ENCODE measurements around the gene PRMT7. TPM values are rescaled to one million over a fixed set of nuclear protein-coding genes. Genes with fewer than 3 reads are reported as not detected.

PRMT7 gene
- total and polyA plus RNA-seq, 9 donors: 27.8 to 43.4 (median 37.8) TPM

GRCh38 chr16:68292425-68292824, 18.4 kb upstream of the PRMT7 start:
- no peak overlapping the region for H3K4me3 ChIP-seq
- no peaks in the 10 kb centered on the region for H3K36me3 ChIP-seq
- H3K9me3 ChIP-seq: no peaks in the 10 kb centered on the region
- H3K4me1 ChIP-seq (ENCODE audit: insufficient read depth): peaks cover 5% of the 10 kb centered on the region
- no peaks in the 10 kb centered on the region for H3K27me3 ChIP-seq
- TF ChIP-seq EP300 (IDR thresholded peaks at IDR 0.05): no peak
- TF ChIP-seq CTCF (IDR thresholded peaks at IDR 0.05): no peak
- TF ChIP-seq POLR2A (IDR thresholded peaks at IDR 0.05): no peak
- DNase-seq: no peak
- H3K27ac ChIP-seq: no peak overlapping the region
- WGBS, 3 donors: 90 to 96% (median 94%) methylated on average over 5 of the region's 5 CpGs
- intact Hi-C loops (cut with DNase I): no loop called here

GRCh38 chr16:68296291-68296690, 14.5 kb upstream of the PRMT7 start:
- no peaks in the 10 kb centered on the region for H3K27me3 ChIP-seq
- no peaks in the 10 kb centered on the region for H3K36me3 ChIP-seq
- no peak overlapping the region for H3K27ac ChIP-seq
- no peak for TF ChIP-seq POLR2A (IDR thresholded peaks at IDR 0.05)
- no peak overlapping the region for H3K4me3 ChIP-seq
- intact Hi-C loops (cut with DNase I): no loop called here
- H3K9me3 ChIP-seq: no peaks in the 10 kb centered on the region
- DNase-seq: peak; percentile 35 to 68 (median 54)
- WGBS, 3 donors: 12 to 29% (median 20%) methylated on average over 12 of the region's 12 CpGs
- peaks cover 5% of the 10 kb centered on the region for H3K4me1 ChIP-seq (ENCODE audit: insufficient read depth)

GRCh38 chr16:68296693-68297092, 14.1 kb upstream of the PRMT7 start:
- TF ChIP-seq EP300 (IDR thresholded peaks at IDR 0.05) (no peak), CTCF (IDR thresholded peaks at IDR 0.05) (no peak), POLR2A (IDR thresholded peaks at IDR 0.05) (no peak)
- peaks cover 5% of the 10 kb centered on the region for H3K4me1 ChIP-seq (ENCODE audit: insufficient read depth)
- intact Hi-C loops (cut with DNase I): no loop called here
- 59 to 72% (median 71%) methylated on average over 6 of the region's 6 CpGs for WGBS, 3 donors
- no peaks in the 10 kb centered on the region for H3K9me3 ChIP-seq
- H3K4me3 ChIP-seq: no peak overlapping the region
- no peak overlapping the region for H3K27ac ChIP-seq
- no peak for DNase-seq
- no peaks in the 10 kb centered on the region for H3K36me3 ChIP-seq
- H3K27me3 ChIP-seq: no peaks in the 10 kb centered on the region

GRCh38 chr16:68297908-68298307, 12.9 kb upstream of the PRMT7 start:
- H3K9me3 ChIP-seq: no peaks in the 10 kb centered on the region
- H3K36me3 ChIP-seq: no peaks in the 10 kb centered on the region
- H3K4me3 ChIP-seq: no peak overlapping the region
- H3K4me1 ChIP-seq (ENCODE audit: insufficient read depth): peaks cover 5% of the 10 kb centered on the region
- TF ChIP-seq POLR2A (IDR thresholded peaks at IDR 0.05) (no peak), CTCF (IDR thresholded peaks at IDR 0.05) (no peak), EP300 (IDR thresholded peaks at IDR 0.05) (no peak)
- WGBS, 3 donors: 63 to 64% (median 64%) methylated on average over 3 of the region's 3 CpGs
- H3K27ac ChIP-seq: no peak overlapping the region
- no peak for DNase-seq
- intact Hi-C loops (cut with DNase I): no loop called here
- no peaks in the 10 kb centered on the region for H3K27me3 ChIP-seq

- H3K9me3 ChIP-seq: no peaks in the 10 kb centered on the region
- no peak overlapping the region for H3K4me3 ChIP-seq
- no peaks in the 10 kb centered on the region for H3K27me3 ChIP-seq
- DNase-seq: no peak
- no peak overlapping the region for H3K27ac ChIP-seq
- WGBS, 3 donors: 76 to 95% (median 79%) methylated on average over 3 of the region's 3 CpGs
- peaks cover 5% of the 10 kb centered on the region for H3K4me1 ChIP-seq (ENCODE audit: insufficient read depth)
- no peak for TF ChIP-seq EP300 (IDR thresholded peaks at IDR 0.05)
- no peak for TF ChIP-seq CTCF (IDR thresholded peaks at IDR 0.05)
- TF ChIP-seq POLR2A (IDR thresholded peaks at IDR 0.05): no peak
- no peaks in the 10 kb centered on the region for H3K36me3 ChIP-seq
- intact Hi-C loops (cut with DNase I): no loop called here
These were observed 12.5 kb upstream of the PRMT7 start for GRCh38 chr16:68298312-68298711.

Data from ovary (tissue), 9 donors.